ENCODE data around the gene TRPT1. TPM values are rescaled to one million over a fixed set of nuclear protein-coding genes. Genes with fewer than 3 reads are reported as not detected.

TRPT1 gene
- total RNA-seq, 4 donors from 2014 or later, result 80.9 to 231 (median 139) TPM

DNA sequence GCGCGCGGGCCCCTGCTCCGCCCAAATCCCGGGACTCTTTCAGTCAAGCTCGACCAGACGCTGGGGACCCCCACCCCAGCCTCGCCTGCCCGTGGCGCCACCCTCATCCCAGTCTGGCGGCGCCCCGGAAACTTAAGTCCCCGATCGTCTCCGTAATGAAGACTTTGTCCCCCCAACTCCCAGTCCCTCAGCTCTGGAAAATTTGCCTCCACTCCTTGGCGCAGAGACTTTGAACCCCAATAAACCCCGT, 25.7 kb upstream of the TRPT1 start:
- intact Hi-C loops (cut with DNase I; ENCODE audit: low total_unique reads), result loop anchor here (1.0 kb wide), 4 partner anchors 18 to 54 kb away; partner anchors contain the start of gene ESRRA
- in situ Hi-C loops (cut with MboI; ENCODE audit: low sequenced_read_pairs in 4 of 4), result no loop called here
- Histone ChIP-seq H3K27ac (peak overlapping the region; percentile 67 to 82 (median 76)), H3K9me3 (no peaks in the 10 kb centered on the region), H3K27me3 (no peaks in the 10 kb centered on the region), H3K4me3 (peak overlapping the region; percentile 65 to 92 (median 78)), H3K4me1 (peaks cover 36 to 37% of the 10 kb centered on the region in 2 donors), H3K36me3 (peaks cover 0 to 15% of the 10 kb centered on the region in 2 donors)
- ATAC-seq (no peak), DNase-seq (no peak)
- TF ChIP-seq CTCF (IDR thresholded peaks at IDR 0.05 in 4 of 5, conservative IDR thresholded peaks at IDR 0.05 in 1 of 5), result no peak
- TF ChIP-seq POLR2A (IDR thresholded peaks at IDR 0.05), result peak in 1 of 2 donors; percentile 39

- Histone ChIP-seq H3K36me3 (peaks cover 0 to 10% of the 10 kb centered on the region in 2 donors), H3K4me3 (peak within 1 kb of the TSS; percentile 65 to 92 (median 78)), H3K27ac (peak within 1 kb of the TSS; percentile 67 to 82 (median 76)), H3K9me3 (no peaks in the 10 kb centered on the region), H3K27me3 (no peaks in the 10 kb centered on the region), H3K4me1 (peaks cover 36 to 37% of the 10 kb centered on the region in 2 donors)
- no peak for DNase-seq
- ATAC-seq, result peak; percentile 40 to 50
- intact Hi-C loops (cut with DNase I; ENCODE audit: low total_unique reads) (loop anchor here (1.0 kb wide), 4 partner anchors 18 to 54 kb away; partner anchors contain the start of gene ESRRA), in situ Hi-C loops (cut with MboI; ENCODE audit: low sequenced_read_pairs in 4 of 4) (no loop called here)
- TF ChIP-seq CTCF (IDR thresholded peaks at IDR 0.05 in 4 of 5, conservative IDR thresholded peaks at IDR 0.05 in 1 of 5), result peak; percentile 79 to 98 (median 94)
- TF ChIP-seq POLR2A (IDR thresholded peaks at IDR 0.05), result peak; percentile 82 to 86
These were observed 25.2 kb upstream of the TRPT1 start, which contains the start of gene PLCB3 for GRCh38 chr11:64251016-64251752. PLCB3 (plus strand) TSS chr11:64251530; CDS start chr11:64251650, 120 bp downstream.

DNA sequence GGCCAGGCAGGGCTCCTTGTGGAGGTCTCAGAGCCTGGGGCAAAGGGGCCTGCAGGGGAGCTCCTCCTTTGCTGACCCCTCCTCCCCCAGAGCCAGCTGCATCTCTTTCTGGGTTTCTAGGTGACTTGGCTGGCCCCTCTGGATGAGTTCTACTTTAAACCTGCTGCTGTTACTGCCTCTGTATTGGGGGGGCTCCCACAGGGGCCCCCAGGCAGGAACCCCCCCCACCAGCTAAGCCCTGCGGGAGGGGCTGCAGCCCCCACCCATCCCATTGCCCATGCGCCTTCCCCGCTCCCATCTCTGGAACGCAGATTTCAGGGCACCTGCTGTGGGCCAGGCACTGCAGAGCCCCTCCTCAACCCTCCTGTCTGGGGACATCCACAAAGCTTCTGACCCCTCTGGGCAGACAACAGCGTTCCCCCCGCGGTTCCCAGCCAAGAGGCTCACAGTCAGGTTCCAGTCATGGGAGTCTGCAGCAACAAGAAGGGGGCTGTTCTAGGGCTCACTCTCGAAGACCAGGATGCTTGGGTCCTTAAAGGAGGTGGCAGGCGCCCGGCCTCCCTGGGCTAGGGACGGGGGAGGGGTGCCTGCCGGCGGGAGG, 24.5 kb upstream of the TRPT1 start:
- ATAC-seq (no peak), DNase-seq (no peak)
- Histone ChIP-seq H3K36me3 (peaks cover 0 to 7% of the 10 kb centered on the region in 2 donors), H3K9me3 (no peaks in the 10 kb centered on the region), H3K4me3 (peak overlapping the region; percentile 59 to 83 (median 68)), H3K4me1 (peaks cover 37 to 39% of the 10 kb centered on the region in 2 donors), H3K27me3 (no peaks in the 10 kb centered on the region), H3K27ac (peak overlapping the region in 3 of 4 donors; percentile 76 to 82 (median 77))
- intact Hi-C loops (cut with DNase I; ENCODE audit: low total_unique reads) (loop anchor here (1.0 kb wide), 4 partner anchors 19 to 55 kb away; partner anchors contain the start of gene ESRRA), in situ Hi-C loops (cut with MboI; ENCODE audit: low sequenced_read_pairs in 4 of 4) (no loop called here)
- TF ChIP-seq CTCF (IDR thresholded peaks at IDR 0.05 in 4 of 5, conservative IDR thresholded peaks at IDR 0.05 in 1 of 5) (no peak), POLR2A (IDR thresholded peaks at IDR 0.05) (no peak)

GRCh38 chr11:64249563-64250414, 23.8 kb upstream of the TRPT1 start:
- Histone ChIP-seq H3K36me3 (no peaks in the 10 kb centered on the region), H3K27ac (no peak overlapping the region), H3K4me3 (no peak overlapping the region), H3K27me3 (no peaks in the 10 kb centered on the region), H3K4me1 (peaks cover 42 to 44% of the 10 kb centered on the region in 2 donors), H3K9me3 (no peaks in the 10 kb centered on the region)
- ATAC-seq (no peak), DNase-seq (no peak)
- TF ChIP-seq CTCF (IDR thresholded peaks at IDR 0.05 in 4 of 5, conservative IDR thresholded peaks at IDR 0.05 in 1 of 5) (no peak), POLR2A (IDR thresholded peaks at IDR 0.05) (no peak)
- in situ Hi-C loops (cut with MboI; ENCODE audit: low sequenced_read_pairs in 4 of 4) (no loop called here), intact Hi-C loops (cut with DNase I; ENCODE audit: low total_unique reads) (loop anchor here (10.0 kb wide), 1 partner anchor 625 kb away; the partner anchor contains the start of gene EHD1)

All from gastrocnemius medialis (tissue), 4 donors.